SU-DHL-6 (cell line): ENCODE results near the gene EXOC4.

Experiments
- H2AFZ ChIP-seq: fragments of 200-600 bp; sonication (generic); 2 replicates; pipeline ENCODE4 v1.6.1; 2014; ENCODE audit warnings: low read depth, mild to moderate bottlenecking, moderate library complexity, mixed read lengths, antibody characterized with exemption, low read length; ENCODE audit not compliant: severe bottlenecking
- H3F3A ChIP-seq: fragments of 200-600 bp; shearing (Covaris generic); 2 replicates; pipeline ENCODE4 v1.6.0; 2016; ENCODE audit warnings: antibody characterized with exemption, mild to moderate bottlenecking; ENCODE audit not compliant: insufficient read depth
- H3K27ac ChIP-seq: fragments of 200-600 bp; sonication (generic); 2 replicates; pipeline ENCODE4 v1.5.1; 2016; ENCODE audit warnings: low read depth, mild to moderate bottlenecking, low read length, moderate library complexity, mixed read lengths
- H3K27me3 ChIP-seq: fragments of 200-600 bp; sonication (generic), shearing (Covaris generic); 2 replicates; pipeline ENCODE4 v1.6.0; 2014; ENCODE audit warnings: mild to moderate bottlenecking, low read length
- H3K36me3 ChIP-seq: fragments of 200-600 bp; sonication (generic); 2 replicates; pipeline ENCODE4 v1.6.1; 2014; ENCODE audit warnings: mild to moderate bottlenecking, low read length, mixed read lengths
- H3K4me2 ChIP-seq: fragments of 300-600, 200-600 bp; shearing (Covaris generic), sonication (generic); 2 replicates; pipeline ENCODE4 v1.6.0; 2014; ENCODE audit warnings: low read length, low read depth, mild to moderate bottlenecking; ENCODE audit not compliant: poor library complexity, severe bottlenecking
- H3K4me3 ChIP-seq: fragments of 200-600 bp; sonication (generic); 2 replicates; pipeline ENCODE4 v1.5.1; 2014; ENCODE audit warnings: antibody characterized with exemption, low read length, mild to moderate bottlenecking, mixed read lengths; ENCODE audit not compliant: insufficient read depth, poor library complexity, severe bottlenecking
- H3K79me2 ChIP-seq: fragments of 200-600 bp; sonication (generic); 2 replicates; pipeline ENCODE4 v1.6.1; 2014; ENCODE audit warnings: mild to moderate bottlenecking, low read length, moderate library complexity; ENCODE audit not compliant: insufficient read depth
- H3K9ac ChIP-seq: fragments of 200-600 bp; sonication (generic); 2 replicates; pipeline ENCODE4 v1.7.0; 2014; ENCODE audit warnings: mild to moderate bottlenecking, low read length
- H3K9me2 ChIP-seq: fragments of 200-600 bp; sonication (generic); replicated peaks from 2 replicates; pipeline ENCODE4 v1.6.1; 2014; ENCODE audit warnings: low read length; ENCODE audit not compliant: insufficient read depth
- H3K9me3 ChIP-seq: fragments of 200-600 bp; sonication (generic); 2 replicates; pipeline ENCODE4 v1.6.1; 2014; ENCODE audit warnings: low read length, mixed read lengths; ENCODE audit not compliant: insufficient read depth
- H4K20me1 ChIP-seq: fragments of 200-600 bp; sonication (generic); 2 replicates; pipeline ENCODE4 v1.6.1; 2014; ENCODE audit warnings: low read depth, mild to moderate bottlenecking, antibody characterized with exemption, low read length, moderate library complexity, mixed read lengths
- EZH2phosphoT487 ChIP-seq: fragments of 200-600 bp; sonication (generic), shearing (Covaris generic); conservative IDR thresholded peaks from 2 replicates; pipeline ENCODE4 v1.6.1; 2018; ENCODE audit warnings: mild to moderate bottlenecking, antibody characterized with exemption, low read length, moderate library complexity, mixed read lengths
- TF ChIP-seq, protein P1 (sequence below): fragments of 200-600 bp; sonication (generic); IDR thresholded peaks from one replicate; pipeline ENCODE4 v1.5.1; 2017; ENCODE audit warnings: antibody characterized with exemption, mild to moderate bottlenecking, low read length, moderate library complexity; ENCODE audit not compliant: insufficient read depth, poor library complexity, severe bottlenecking

The EXOC4 gene

DNA sequence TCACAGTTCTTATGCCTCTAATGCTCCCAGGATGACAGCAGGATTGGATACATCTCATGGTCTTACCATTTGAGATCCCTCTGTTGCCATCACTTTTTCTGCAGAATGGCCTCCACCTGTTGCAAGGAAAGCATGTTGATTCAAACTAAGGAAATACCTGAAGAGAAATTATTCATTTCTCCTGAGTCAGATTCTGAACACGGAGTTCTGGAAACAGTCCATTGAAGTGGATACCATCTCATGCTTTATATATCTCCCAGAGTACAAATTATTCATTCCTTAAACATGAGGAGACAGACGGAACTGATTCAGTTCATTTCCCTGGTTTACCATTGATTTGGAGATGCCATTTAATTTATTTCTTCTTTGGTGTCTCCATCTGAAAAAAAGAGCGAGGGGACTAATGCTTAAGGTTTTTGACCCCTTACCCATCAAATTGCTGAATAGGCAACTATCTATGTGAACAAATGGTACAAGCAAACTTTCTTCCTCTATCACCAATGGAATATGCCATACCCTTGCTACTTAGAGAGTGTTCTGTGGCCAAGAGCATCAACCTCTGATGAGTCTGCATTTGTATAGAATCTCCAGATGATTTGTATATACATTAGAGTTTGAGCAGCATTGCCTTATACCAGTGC lies 569.2 kb downstream of the EXOC4 start:
- H3K9ac ChIP-seq: no peak overlapping the region
- H3K9me3 ChIP-seq: no peaks in the 10 kb centered on the region
- no peak overlapping the region for H3K4me2 ChIP-seq
- no peaks in the 10 kb centered on the region for H4K20me1 ChIP-seq
- no peaks in the 10 kb centered on the region for H3K79me2 ChIP-seq
- no peaks in the 10 kb centered on the region for H3K9me2 ChIP-seq
- no peak overlapping the region for H3K4me3 ChIP-seq
- H2AFZ ChIP-seq: no peak overlapping the region
- no peak overlapping the region for H3K27ac ChIP-seq
- no peaks in the 10 kb centered on the region for H3F3A ChIP-seq
- no peaks in the 10 kb centered on the region for H3K36me3 ChIP-seq
- TF ChIP-seq, protein P1, sequence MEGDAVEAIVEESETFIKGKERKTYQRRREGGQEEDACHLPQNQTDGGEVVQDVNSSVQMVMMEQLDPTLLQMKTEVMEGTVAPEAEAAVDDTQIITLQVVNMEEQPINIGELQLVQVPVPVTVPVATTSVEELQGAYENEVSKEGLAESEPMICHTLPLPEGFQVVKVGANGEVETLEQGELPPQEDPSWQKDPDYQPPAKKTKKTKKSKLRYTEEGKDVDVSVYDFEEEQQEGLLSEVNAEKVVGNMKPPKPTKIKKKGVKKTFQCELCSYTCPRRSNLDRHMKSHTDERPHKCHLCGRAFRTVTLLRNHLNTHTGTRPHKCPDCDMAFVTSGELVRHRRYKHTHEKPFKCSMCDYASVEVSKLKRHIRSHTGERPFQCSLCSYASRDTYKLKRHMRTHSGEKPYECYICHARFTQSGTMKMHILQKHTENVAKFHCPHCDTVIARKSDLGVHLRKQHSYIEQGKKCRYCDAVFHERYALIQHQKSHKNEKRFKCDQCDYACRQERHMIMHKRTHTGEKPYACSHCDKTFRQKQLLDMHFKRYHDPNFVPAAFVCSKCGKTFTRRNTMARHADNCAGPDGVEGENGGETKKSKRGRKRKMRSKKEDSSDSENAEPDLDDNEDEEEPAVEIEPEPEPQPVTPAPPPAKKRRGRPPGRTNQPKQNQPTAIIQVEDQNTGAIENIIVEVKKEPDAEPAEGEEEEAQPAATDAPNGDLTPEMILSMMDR: no peak
- no peak for TF ChIP-seq EZH2phosphoT487
- H3K27me3 ChIP-seq: no peaks in the 10 kb centered on the region

DNA sequence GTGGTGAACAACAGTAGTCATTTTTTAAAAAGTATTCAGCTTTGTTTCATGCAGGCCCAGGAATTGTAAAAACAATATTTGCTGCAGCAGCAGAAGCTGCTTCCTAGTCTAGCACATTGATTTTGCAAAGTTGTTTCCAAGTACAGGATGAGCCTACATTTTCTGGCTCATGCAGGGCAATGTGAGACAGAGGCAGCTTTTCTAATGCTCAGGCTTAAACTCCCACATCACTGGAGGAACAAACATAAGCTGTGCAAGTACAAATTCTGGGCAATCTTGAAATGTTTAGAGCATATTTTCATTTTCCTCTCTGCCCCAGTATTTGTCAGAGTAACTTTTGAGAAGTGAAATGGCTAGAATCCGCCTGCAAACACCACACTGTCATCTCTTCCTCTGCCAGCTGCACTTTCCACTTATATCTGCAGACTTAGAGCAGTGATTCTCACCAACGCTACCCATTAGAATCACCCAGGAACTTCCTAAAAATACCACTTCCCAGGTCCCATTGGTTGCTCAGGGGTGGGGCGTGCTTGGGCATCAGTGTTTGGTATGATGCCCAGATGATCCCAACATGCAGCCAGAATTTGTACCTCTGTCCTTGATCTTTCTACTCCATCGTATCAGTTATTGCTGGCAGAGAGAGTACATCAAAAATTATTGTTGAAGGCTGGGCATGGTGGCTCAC lies 570.1 kb downstream of the EXOC4 start:
- H3K4me2 ChIP-seq: no peak overlapping the region
- no peak overlapping the region for H2AFZ ChIP-seq
- TF ChIP-seq, protein P1: no peak
- TF ChIP-seq EZH2phosphoT487: no peak
- no peaks in the 10 kb centered on the region for H4K20me1 ChIP-seq
- no peaks in the 10 kb centered on the region for H3K9me2 ChIP-seq
- H3K27ac ChIP-seq: no peak overlapping the region
- H3K4me3 ChIP-seq: no peak overlapping the region
- no peaks in the 10 kb centered on the region for H3K79me2 ChIP-seq
- no peaks in the 10 kb centered on the region for H3K9me3 ChIP-seq
- H3K36me3 ChIP-seq: no peaks in the 10 kb centered on the region
- H3K27me3 ChIP-seq: no peaks in the 10 kb centered on the region
- no peak overlapping the region for H3K9ac ChIP-seq
- no peaks in the 10 kb centered on the region for H3F3A ChIP-seq

DNA sequence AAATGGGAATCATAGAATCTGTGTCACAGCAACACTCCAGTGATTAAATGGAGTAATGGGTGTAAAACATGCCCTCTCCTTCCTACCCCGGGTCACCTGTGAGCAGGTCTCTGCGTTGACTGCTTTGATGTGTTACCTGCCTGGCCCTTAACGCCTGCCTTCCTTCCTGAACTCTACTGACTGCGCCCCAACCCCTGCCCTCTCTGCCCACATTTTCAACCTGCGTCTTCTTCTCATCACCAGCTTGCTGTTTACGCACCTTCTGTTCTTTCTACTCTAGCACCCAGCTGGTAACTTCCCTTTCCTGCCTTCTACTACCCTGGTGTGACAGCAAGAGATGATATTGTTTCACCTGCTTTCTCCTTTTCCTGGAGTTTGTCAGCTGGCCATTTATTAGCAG lies 571.3 kb downstream of the EXOC4 start:
- H4K20me1 ChIP-seq: no peaks in the 10 kb centered on the region
- no peaks in the 10 kb centered on the region for H3K27me3 ChIP-seq
- H3K9ac ChIP-seq: no peak overlapping the region
- H3K9me2 ChIP-seq: no peaks in the 10 kb centered on the region
- no peaks in the 10 kb centered on the region for H3F3A ChIP-seq
- H2AFZ ChIP-seq: no peak overlapping the region
- H3K36me3 ChIP-seq: no peaks in the 10 kb centered on the region
- no peaks in the 10 kb centered on the region for H3K9me3 ChIP-seq
- TF ChIP-seq, protein P1: no peak
- no peak for TF ChIP-seq EZH2phosphoT487
- no peak overlapping the region for H3K4me2 ChIP-seq
- no peak overlapping the region for H3K4me3 ChIP-seq
- H3K27ac ChIP-seq: no peak overlapping the region
- H3K79me2 ChIP-seq: no peaks in the 10 kb centered on the region
